Measurements from ENCODE around the gene SRMS. TPM values are rescaled to one million over a fixed set of nuclear protein-coding genes. Genes with fewer than 3 reads are reported as not detected.

SRMS gene
- total RNA-seq, 4 donors from 2014 or later = not detected

DNA sequence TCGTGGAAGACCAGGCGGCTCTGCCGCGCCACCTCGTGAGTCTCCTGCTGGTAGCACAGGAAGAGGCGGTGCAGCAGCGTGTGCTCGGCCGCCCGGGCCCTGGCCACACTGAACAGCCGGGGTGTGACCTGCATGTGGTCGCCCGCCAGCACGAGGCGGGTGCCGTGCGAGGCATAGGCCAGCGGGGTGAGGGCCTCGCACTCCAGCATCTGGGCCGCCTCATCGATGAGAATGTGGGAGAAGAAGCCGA lies 19.5 kb upstream of the SRMS start:
- intact Hi-C loops (cut with DNase I; ENCODE audit: low total_unique reads) = no loop called here
- no peaks in the 10 kb centered on the region for H3K27me3 ChIP-seq
- H3K4me3 ChIP-seq = no peak overlapping the region
- no peaks in the 10 kb centered on the region for H3K36me3 ChIP-seq
- no peak for TF ChIP-seq POLR2A (IDR thresholded peaks at IDR 0.05)
- TF ChIP-seq, protein P1, sequence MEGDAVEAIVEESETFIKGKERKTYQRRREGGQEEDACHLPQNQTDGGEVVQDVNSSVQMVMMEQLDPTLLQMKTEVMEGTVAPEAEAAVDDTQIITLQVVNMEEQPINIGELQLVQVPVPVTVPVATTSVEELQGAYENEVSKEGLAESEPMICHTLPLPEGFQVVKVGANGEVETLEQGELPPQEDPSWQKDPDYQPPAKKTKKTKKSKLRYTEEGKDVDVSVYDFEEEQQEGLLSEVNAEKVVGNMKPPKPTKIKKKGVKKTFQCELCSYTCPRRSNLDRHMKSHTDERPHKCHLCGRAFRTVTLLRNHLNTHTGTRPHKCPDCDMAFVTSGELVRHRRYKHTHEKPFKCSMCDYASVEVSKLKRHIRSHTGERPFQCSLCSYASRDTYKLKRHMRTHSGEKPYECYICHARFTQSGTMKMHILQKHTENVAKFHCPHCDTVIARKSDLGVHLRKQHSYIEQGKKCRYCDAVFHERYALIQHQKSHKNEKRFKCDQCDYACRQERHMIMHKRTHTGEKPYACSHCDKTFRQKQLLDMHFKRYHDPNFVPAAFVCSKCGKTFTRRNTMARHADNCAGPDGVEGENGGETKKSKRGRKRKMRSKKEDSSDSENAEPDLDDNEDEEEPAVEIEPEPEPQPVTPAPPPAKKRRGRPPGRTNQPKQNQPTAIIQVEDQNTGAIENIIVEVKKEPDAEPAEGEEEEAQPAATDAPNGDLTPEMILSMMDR (IDR thresholded peaks at IDR 0.05) = no peak
- no peak overlapping the region for H3K27ac ChIP-seq
- no peak for DNase-seq
- H3K9me3 ChIP-seq = no peaks in the 10 kb centered on the region
- H3K4me1 ChIP-seq = no peaks in the 10 kb centered on the region

DNA sequence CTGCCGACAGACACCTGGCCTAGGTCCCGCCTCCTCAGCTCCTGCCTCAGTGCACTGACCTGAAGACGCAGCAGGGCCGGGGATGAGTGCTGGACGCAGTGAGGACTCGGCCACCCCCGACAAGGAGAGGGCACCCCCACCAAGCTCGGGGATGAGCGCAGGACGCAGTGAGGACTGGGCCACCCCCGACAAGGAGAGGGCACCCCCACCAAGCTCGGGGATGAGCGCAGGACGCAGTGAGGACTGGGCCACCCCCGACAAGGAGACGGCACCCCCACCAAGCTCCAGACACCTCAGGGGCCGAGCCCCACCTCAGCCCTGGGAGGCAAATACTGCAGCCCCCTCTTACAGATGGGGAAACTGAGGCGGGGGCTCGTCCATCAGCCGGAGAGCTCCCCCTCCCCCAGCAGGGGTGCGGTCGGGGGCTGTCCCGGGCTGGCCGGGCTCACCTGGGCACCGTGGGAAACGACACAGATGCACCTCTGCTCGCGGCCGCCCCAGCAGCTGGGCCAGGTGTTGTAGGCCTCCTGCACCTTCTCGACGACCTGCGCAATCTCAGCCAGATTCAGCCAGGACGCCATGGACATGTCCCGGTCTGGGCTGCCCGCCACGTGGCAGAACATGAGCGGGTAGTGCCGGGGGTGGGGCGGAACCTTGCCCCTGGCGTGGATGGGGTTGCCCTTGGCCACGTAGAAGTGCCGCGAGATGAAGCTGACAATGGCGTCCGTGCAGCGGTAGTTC lies 19.0 kb upstream of the SRMS start:
- H3K36me3 ChIP-seq = no peaks in the 10 kb centered on the region
- no peak overlapping the region for H3K27ac ChIP-seq
- H3K4me1 ChIP-seq = no peaks in the 10 kb centered on the region
- DNase-seq = no peak
- no peaks in the 10 kb centered on the region for H3K27me3 ChIP-seq
- intact Hi-C loops (cut with DNase I; ENCODE audit: low total_unique reads) = no loop called here
- H3K9me3 ChIP-seq = no peaks in the 10 kb centered on the region
- TF ChIP-seq, protein P1 (IDR thresholded peaks at IDR 0.05) = no peak
- no peak for TF ChIP-seq POLR2A (IDR thresholded peaks at IDR 0.05)
- no peak overlapping the region for H3K4me3 ChIP-seq

DNA sequence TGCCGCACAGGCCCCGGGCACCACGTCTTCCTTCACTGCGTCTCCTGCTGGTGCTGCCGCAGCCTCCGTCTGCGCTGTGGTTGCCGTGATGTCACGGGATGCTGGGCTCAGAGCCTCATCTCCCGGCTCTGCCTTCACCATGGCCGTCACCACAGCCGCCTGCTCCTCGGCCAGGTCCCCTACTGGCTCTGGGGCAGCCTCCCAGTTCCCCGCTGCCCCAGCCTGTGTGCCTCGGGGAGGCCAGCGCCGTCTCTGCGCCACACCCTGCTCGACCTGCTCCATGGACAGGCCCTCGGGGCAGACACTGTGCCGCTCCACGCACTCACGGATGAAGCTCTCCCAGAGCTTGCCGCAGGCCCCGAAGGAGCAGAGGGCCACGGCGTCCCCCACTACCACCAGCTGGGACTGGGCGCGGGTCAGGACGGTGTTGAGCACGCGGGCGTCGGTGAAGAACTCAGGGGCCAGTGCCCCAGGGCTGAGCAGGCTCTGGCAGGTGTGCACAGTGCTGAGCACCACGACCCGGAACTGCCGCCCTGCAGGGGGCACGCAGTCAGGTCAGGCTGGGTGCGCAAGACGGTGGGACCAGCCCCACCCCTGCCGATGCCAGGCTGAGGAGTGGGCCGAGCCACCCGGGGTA lies 18.3 kb upstream of the SRMS start:
- H3K4me3 ChIP-seq = no peak overlapping the region
- H3K4me1 ChIP-seq = no peaks in the 10 kb centered on the region
- no peaks in the 10 kb centered on the region for H3K27me3 ChIP-seq
- H3K36me3 ChIP-seq = no peaks in the 10 kb centered on the region
- no peak for DNase-seq
- intact Hi-C loops (cut with DNase I; ENCODE audit: low total_unique reads) = no loop called here
- H3K9me3 ChIP-seq = no peaks in the 10 kb centered on the region
- no peak overlapping the region for H3K27ac ChIP-seq
- TF ChIP-seq, protein P1 (IDR thresholded peaks at IDR 0.05) = no peak
- TF ChIP-seq POLR2A (IDR thresholded peaks at IDR 0.05) = no peak

DNA sequence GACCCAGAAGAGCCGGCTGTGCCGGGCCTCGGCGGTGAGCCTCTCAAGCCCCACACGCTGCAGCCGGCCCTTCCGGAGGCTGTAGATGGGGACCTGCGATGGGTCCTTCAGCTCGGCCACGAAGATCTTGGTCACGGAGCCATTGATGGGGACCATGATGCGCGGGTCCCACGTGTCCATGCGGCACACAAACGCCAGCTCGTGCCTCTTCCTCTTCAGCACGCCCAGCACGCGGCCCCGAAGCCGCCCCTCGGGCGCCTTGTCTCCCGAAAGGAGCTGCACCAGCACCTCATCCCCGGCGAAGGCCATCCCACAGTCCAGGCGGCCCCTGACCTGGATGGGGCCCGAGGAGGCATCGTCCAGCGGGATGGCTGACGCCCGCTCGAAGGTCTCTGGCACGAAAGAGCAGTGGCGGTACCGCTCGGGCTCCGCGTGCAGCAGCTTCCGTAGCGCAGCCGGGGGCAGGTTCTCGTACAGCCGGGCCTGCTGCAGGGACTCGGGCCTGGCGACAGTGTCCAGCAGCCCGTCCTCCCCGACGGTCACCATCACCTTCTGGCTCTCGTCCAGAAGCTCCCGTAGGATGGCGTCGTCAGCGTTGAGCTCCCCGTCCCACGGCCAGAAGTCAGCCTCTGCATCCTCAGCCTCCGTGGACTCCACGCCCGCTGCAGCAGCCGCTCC lies 17.6 kb upstream of the SRMS start:
- TF ChIP-seq POLR2A (IDR thresholded peaks at IDR 0.05) = no peak
- TF ChIP-seq, protein P1 (IDR thresholded peaks at IDR 0.05) = no peak

More for the DNA sequence above, 17.6 kb upstream of the SRMS start:
- no peaks in the 10 kb centered on the region for H3K36me3 ChIP-seq
- H3K4me1 ChIP-seq = no peaks in the 10 kb centered on the region
- H3K9me3 ChIP-seq = no peaks in the 10 kb centered on the region
- no peak for DNase-seq
- no peak overlapping the region for H3K27ac ChIP-seq
- no peak overlapping the region for H3K4me3 ChIP-seq
- H3K27me3 ChIP-seq = no peaks in the 10 kb centered on the region
- intact Hi-C loops (cut with DNase I; ENCODE audit: low total_unique reads) = no loop called here
